Measurements from ENCODE around the gene HOXC11. TPM values are rescaled to one million over a fixed set of nuclear protein-coding genes. Genes with fewer than 3 reads are reported as not detected.

HOXC11 gene
- polyA plus RNA-seq, 1 donor = 2.1 TPM

- no peak for DNase-seq
These were observed 513 bp downstream of the HOXC11 start for GRCh38 chr12:53973236-53974042.

GRCh38 chr12:53974084-53975063 is 1.4 kb downstream of the HOXC11 start, which contains the start of gene HOTAIR:
TSS of gene HOTAIR (minus strand) at chr12:53974954.
- no peak for DNase-seq

GRCh38 chr12:53975064-53975471 is 2.1 kb downstream of the HOXC11 start:
- no peak for DNase-seq

- no peak for DNase-seq
These were observed 2.7 kb downstream of the HOXC11 start for GRCh38 chr12:53975479-53976152.

GRCh38 chr12:53976172-53976822 is 3.4 kb downstream of the HOXC11 start:
- DNase-seq = no peak

GRCh38 chr12:53976823-53977595 is 4.1 kb downstream of the HOXC11 start:
- DNase-seq = no peak

- no peak for DNase-seq
These were observed 4.9 kb downstream of the HOXC11 start for GRCh38 chr12:53977596-53978445.

GRCh38 chr12:53978477-53979356 is 5.8 kb downstream of the HOXC11 start:
- no peak for DNase-seq

GRCh38 chr12:53980104-53980801 is 7.3 kb downstream of the HOXC11 start:
- no peak for DNase-seq

GRCh38 chr12:53980802-53981496 is 8.0 kb downstream of the HOXC11 start:
- no peak for DNase-seq

GRCh38 chr12:53981634-53982565 is 9.0 kb downstream of the HOXC11 start:
- DNase-seq = no peak

GRCh38 chr12:53982648-53983567 is 10.0 kb downstream of the HOXC11 start:
- no peak for DNase-seq

- DNase-seq = no peak
These were observed 10.6 kb downstream of the HOXC11 start for GRCh38 chr12:53983568-53983949.

GRCh38 chr12:53983950-53984572 is 11.1 kb downstream of the HOXC11 start:
- DNase-seq = no peak

Data from left kidney (tissue), 2 donors.